Measurements from ENCODE around the gene TDRD9.

- TF ChIP-seq CTCF (IDR thresholded peaks at IDR 0.05) (no peak), POLR2AphosphoS5 (IDR thresholded peaks at IDR 0.05; ENCODE audit: low read depth, low read length) (no peak), SIN3A (IDR thresholded peaks at IDR 0.05; ENCODE audit: borderline replicate concordance, insufficient read depth, low read depth, low read length) (no peak), REST (IDR thresholded peaks at IDR 0.05; ENCODE audit: insufficient read depth in 1 of 2, low read depth in 2 of 2, low read length in 1 of 2) (no peak)
These were observed 158.6 kb downstream of the TDRD9 start for GRCh38 chr14:104086661-104087461.

Data from Panc1 (cell line).